Measurements from ENCODE around the gene CAMTA1.

CAMTA1 gene

DNA sequence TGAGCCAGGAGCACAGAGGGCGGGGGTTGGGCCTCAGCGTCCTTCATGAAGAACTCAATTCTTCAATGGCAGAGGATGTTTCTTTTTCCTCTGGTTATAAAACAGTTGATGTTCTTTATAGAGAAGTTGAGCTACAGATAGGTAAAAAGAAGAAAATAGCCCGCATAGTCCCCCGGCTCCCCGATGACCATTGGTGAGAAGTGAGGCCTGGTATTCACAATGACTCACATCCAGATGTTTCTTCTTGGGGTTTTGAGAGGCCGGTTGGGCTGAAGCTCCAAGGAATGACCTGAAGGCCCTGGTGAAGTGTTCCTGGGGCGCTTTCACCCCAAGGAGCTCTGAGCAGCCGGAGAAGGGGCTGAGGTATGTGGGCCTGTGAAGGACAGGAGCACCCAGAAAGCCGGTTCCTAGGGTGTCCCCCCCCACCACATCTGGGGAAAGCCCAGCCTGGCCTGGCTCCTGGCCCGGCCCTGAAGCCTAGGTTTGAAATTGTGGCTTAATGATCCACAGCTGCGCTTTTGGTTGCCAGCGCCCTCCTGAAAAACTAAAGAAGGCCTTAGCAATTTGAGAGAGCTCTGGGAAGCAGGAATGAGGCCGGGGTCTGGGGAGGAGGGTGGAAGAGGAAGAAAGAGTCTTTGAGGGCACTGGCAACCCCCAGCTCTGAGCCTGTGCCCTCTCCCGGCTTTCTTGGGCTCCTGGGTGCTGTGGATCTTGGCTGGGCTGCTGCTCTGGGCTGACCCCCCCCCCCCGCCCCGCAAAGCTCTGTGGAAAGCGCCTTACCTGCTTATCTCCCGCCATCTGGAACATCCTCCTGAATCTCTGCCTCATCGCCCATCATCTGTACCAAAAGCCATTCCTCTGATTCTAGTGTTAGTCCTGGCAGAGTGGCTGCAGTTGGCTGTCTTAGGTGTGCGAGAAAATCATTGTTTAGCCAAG, 444.7 kb downstream of the CAMTA1 start:
- intact Hi-C loops (cut with DNase I) = no loop called here
- DNase-seq = peak in 2 of 42 donors; percentile 20 to 32

- intact Hi-C loops (cut with DNase I) = no loop called here
- DNase-seq = peak in 2 of 42 donors; percentile 2 to 7
These were observed 447.4 kb downstream of the CAMTA1 start for GRCh38 chr1:7232441-7233236.

DNA sequence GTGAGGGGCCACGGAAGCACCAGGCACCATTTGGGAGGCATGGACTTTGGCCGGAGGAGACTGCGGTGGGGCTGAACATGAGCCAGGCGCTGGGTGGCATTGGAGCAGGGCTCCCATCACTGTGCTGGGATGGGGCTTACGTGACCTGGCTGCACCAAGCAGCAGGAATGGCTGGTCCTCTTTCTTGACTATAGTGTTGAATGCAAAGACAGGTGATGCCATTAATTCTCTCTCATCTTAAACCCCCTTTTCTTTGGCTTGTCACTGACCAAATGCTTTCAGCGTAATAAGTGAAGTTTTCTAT, 447.9 kb downstream of the CAMTA1 start:
- intact Hi-C loops (cut with DNase I) = no loop called here

DNA sequence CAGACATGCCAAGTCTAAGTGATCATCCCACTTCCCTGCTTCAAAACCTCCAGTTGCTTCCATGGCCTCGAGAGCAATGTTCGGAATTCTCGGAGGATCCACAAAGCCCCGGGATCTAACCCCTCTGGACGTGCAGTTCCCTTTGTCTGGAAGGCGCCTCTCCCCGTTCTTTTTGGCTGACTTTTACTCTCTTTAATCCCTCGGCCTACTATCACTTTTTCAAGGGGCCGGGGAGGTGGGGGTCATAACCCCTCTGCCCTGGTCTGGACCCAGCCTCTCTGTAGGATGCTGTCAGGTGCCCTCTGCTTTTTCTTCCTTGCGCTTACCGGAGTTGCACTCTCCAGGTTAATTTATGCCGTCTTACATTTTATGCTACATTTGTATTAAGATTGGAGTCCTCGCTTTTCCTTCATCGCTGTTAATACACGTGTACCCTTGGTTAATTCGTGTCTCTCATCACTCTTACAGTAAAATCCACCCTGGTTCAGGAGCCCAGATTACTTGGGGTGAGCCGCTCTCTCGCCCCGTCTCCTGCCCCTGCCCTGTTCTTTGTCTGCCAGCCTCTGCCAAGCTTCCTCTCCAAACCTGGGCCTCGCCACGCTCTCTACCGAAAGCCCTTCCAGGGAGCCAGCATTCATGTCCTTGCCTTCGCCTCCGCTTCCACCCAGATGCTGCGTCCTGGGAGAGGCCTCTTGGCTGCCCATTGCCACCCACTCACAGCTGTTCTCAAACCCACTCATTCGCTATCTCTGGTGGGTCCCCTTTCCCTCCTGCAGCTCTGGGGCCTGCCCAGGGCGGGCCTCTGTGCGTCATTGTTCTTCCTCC, 448.6 kb downstream of the CAMTA1 start:
- peak in 2 of 42 donors; percentile 22 to 36 for DNase-seq
- intact Hi-C loops (cut with DNase I) = no loop called here

More for the DNA sequence above, 447.9 kb downstream of the CAMTA1 start:
- peak in 2 of 42 donors; percentile 25 to 35 for DNase-seq

- DNase-seq = peak in 2 of 42 donors; percentile 23 to 26
- intact Hi-C loops (cut with DNase I) = no loop called here
These were observed 449.2 kb downstream of the CAMTA1 start for GRCh38 chr1:7234471-7234755.

- peak in 3 of 42 donors; percentile 3 to 28 (median 26) for DNase-seq
- intact Hi-C loops (cut with DNase I) = no loop called here
These were observed 450.7 kb downstream of the CAMTA1 start for GRCh38 chr1:7235871-7236517.

- DNase-seq = peak in 3 of 42 donors; percentile 6 to 27 (median 15)
- intact Hi-C loops (cut with DNase I) = no loop called here
These were observed 451.7 kb downstream of the CAMTA1 start for GRCh38 chr1:7236844-7237515.

GRCh38 chr1:7247158-7247557, 461.9 kb downstream of the CAMTA1 start:
- DNase-seq = peak in 1 of 42 donors; percentile 17
- intact Hi-C loops (cut with DNase I) = no loop called here

- peak in 27 of 42 donors; percentile 8 to 71 (median 33) for DNase-seq
- intact Hi-C loops (cut with DNase I) = no loop called here
These were observed 462.7 kb downstream of the CAMTA1 start for GRCh38 chr1:7247791-7248548.

DNA sequence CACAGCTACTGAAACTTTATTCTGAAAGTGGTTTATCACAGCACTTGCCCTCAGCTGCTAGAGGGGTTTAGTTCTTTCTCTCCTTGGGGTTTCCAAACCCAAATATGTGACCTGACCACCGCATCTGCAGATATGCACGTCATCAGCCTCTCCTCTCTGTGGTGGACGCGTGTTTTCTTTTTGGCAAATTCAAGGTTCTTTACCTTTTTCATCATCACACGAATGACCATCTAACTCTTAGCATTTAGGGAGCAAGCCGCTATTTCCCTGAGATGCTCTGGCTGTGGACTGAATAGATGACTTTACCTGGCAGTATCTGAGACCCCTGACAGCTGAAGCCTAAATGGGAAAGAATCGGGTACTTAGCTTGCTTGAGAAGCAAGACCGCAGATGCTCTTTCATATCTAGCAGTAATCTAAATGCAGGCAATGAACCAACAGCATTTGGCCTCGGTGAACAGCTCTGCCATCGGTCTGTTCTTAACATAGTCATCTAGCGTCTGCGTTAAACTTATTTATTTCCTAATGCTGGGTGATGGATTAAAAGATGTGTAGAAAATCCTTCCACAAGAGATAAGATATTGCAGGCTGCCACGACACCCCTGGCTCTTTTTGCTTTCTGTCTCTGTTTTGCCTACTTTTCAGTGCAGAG, 463.4 kb downstream of the CAMTA1 start:
- intact Hi-C loops (cut with DNase I) = no loop called here
- DNase-seq = peak in 1 of 42 donors; percentile 34

DNA sequence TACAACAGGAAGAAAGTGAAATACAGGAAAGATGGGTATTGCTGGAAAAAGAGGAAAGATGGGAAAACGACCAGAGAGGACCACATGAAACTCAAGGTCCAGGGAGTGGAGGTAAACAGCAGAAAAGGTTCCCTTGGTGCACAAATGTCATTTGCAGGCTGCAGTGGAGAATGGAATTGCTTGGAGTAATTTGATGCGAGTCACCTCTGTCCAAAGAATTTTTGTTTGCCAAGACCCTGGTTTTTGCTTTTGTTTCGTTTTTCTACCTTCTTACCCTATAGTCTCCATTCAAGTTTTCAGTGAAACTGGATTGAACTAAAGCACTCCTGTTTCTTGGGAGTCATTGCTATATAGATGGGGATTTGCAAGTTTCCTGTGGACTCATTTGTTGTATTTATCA, 464.3 kb downstream of the CAMTA1 start:
- DNase-seq = peak in 1 of 42 donors; percentile 18
- intact Hi-C loops (cut with DNase I) = no loop called here

- peak in 1 of 42 donors; percentile 37 for DNase-seq
- intact Hi-C loops (cut with DNase I) = no loop called here
These were observed 464.9 kb downstream of the CAMTA1 start for GRCh38 chr1:7250176-7250575.

GRCh38 chr1:7250597-7251453, 465.6 kb downstream of the CAMTA1 start:
- intact Hi-C loops (cut with DNase I) = no loop called here
- DNase-seq = peak in 1 of 42 donors; percentile 10

GRCh38 chr1:7251454-7251800, 466.2 kb downstream of the CAMTA1 start:
- peak in 1 of 42 donors; percentile 16 for DNase-seq
- intact Hi-C loops (cut with DNase I) = no loop called here

DNA sequence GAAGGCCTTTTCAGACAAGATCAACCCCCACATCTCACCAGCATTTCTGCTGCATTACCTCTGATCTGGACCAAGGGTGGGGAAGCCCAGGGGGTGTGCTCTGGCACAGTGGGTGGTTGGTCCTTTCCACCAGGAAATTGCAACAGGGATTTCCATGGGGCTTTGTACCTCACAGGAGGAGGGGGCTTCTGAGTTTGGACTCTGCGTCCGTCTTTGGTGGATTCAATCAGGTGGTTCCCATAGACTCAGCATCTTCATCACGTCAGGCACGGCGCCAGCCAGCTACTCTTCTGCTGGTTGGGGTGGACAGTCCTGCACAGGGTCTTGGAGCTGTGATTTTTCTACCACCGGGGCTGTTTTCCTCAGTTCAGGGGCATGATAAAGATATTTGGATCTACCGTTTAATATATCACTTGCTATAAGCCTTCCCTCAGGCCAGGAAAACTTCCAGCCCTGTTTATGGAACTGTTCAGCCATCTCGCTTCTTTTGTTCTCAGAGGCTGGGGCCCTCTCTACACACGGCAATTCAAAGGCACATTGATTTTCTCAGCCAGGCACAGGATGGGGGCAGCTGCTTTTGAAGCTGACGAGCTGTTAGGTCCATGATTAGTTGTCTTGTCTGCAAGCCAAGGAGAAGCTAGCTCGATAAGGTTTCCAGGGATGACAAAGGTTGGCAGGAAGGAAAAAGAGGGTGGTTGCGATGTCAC, 467.3 kb downstream of the CAMTA1 start:
- intact Hi-C loops (cut with DNase I) = no loop called here

GRCh38 chr1:7253118-7253480, 467.8 kb downstream of the CAMTA1 start:
- intact Hi-C loops (cut with DNase I) = no loop called here
- DNase-seq = no peak

More for the DNA sequence above, 467.3 kb downstream of the CAMTA1 start:
- no peak for DNase-seq

Measured in head of caudate nucleus (tissue), 42 donors.